ENCODE results near the gene ZER1.

DNA sequence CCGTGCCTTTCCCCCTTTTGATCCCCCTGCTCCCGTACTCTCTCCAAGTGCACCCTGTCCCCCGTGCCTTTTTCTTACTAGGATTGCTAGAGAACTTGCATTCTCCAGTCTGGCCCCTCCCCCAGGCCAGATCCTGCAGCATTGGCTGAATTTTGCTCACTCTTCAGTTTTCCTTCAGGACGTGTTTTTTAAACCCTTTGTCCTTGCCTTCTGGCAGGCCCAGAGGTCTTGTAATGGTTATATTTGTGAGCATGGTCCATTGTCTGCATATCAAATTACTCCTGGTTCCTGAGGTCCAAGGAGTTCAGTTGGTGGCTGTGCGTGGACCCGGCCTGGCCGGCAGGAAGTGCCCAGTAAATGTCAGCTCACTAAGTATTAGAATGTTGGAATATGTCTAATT, 15.9 kb upstream of the ZER1 start:
- TF ChIP-seq, protein P1, sequence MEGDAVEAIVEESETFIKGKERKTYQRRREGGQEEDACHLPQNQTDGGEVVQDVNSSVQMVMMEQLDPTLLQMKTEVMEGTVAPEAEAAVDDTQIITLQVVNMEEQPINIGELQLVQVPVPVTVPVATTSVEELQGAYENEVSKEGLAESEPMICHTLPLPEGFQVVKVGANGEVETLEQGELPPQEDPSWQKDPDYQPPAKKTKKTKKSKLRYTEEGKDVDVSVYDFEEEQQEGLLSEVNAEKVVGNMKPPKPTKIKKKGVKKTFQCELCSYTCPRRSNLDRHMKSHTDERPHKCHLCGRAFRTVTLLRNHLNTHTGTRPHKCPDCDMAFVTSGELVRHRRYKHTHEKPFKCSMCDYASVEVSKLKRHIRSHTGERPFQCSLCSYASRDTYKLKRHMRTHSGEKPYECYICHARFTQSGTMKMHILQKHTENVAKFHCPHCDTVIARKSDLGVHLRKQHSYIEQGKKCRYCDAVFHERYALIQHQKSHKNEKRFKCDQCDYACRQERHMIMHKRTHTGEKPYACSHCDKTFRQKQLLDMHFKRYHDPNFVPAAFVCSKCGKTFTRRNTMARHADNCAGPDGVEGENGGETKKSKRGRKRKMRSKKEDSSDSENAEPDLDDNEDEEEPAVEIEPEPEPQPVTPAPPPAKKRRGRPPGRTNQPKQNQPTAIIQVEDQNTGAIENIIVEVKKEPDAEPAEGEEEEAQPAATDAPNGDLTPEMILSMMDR (IDR thresholded peaks at IDR 0.05) = no peak
- no peak for TF ChIP-seq ZFX (IDR thresholded peaks at IDR 0.05; ENCODE audit: borderline replicate concordance)
